SK-N-SH (cell line): ENCODE data around the gene FBXO21. TPM values are rescaled to one million over a fixed set of nuclear protein-coding genes. Genes with fewer than 3 reads are reported as not detected.

ENCODE experiments used
- CTCF ChIA-PET: fragments of 300-600, 350-600 bp; formaldehyde crosslinking; extraction: SDS; loops from one replicate; lab custom pipeline; 2021; lab: Yijun Ruan, JAX
- POLR2A ChIA-PET: fragments of 350-600 bp; sonication (Branson Sonifier 250); formaldehyde crosslinking; extraction: SDS; loops from one replicate; lab custom pipeline; 2020; ENCODE audit warnings: antibody characterized with exemption, inconsistent platforms; lab: Yijun Ruan, JAX
- DNase-seq: peaks from one replicate; pipeline ENCODE4 v3.0.0; 2012
- H2AFZ ChIP-seq: fragments of 200-600 bp; sonication (generic); 2 replicates; pipeline ENCODE4 v1.8.1; 2016; ENCODE audit warnings: antibody characterized with exemption, mild to moderate bottlenecking, low read depth
- H3F3A ChIP-seq: fragments of 200-600 bp; sonication (generic); replicated peaks from 2 replicates; pipeline ENCODE3; 2016; ENCODE audit warnings: antibody characterized with exemption, mild to moderate bottlenecking; ENCODE audit not compliant: insufficient read depth
- H3K27ac ChIP-seq, 2 experiments: fragments of 200-500 bp in 1 of 2; fragments of 200-600 bp in 1 of 2; sonication (Bioruptor generic) in 1 of 2; sonication (generic), shearing (Covaris generic) in 1 of 2; 2 replicates each; pipeline versions ENCODE4 v1.5.1 to v1.6.1; 2014 to 2016; ENCODE audit warnings: low read depth in 2 of 2, inconsistent platforms in 1 of 2, low read length in 1 of 2, mild to moderate bottlenecking in 1 of 2, mixed read lengths in 1 of 2
- H3K27me3 ChIP-seq: fragments of 200-600 bp; sonication (generic), shearing (Covaris generic); 2 replicates; pipeline ENCODE4 v1.6.1; 2016; ENCODE audit warnings: mixed run types; ENCODE audit not compliant: insufficient read depth
- H3K36me3 ChIP-seq, 2 experiments: fragments of 200-500 bp in 1 of 2; fragments of 200-600 bp in 1 of 2; sonication (Bioruptor generic) in 1 of 2; sonication (generic) in 1 of 2; replicated peaks in 1 of 2; 2 replicates each; pipeline versions ENCODE3 to v1.5.1; 2014 to 2016; ENCODE audit warnings: low read length in 1 of 2, mild to moderate bottlenecking in 1 of 2; ENCODE audit not compliant: insufficient read depth in 2 of 2, control insufficient read depth in 1 of 2
- H3K4me1 ChIP-seq, 2 experiments: fragments of 200-500 bp in 1 of 2; fragments of 200-600 bp in 1 of 2; sonication (Bioruptor generic) in 1 of 2; sonication (generic), shearing (Covaris generic) in 1 of 2; 2 replicates each; pipeline versions ENCODE4 v1.5.1 to v1.6.1; 2014 to 2016; ENCODE audit warnings: low read depth in 1 of 2, low read length in 1 of 2, mixed run types in 1 of 2; ENCODE audit not compliant: insufficient read depth in 2 of 2, control insufficient read depth in 1 of 2
- H3K4me2 ChIP-seq: fragments of 200-600 bp; sonication (generic), shearing (Covaris generic); 2 replicates; pipeline ENCODE4 v1.6.1; 2017; ENCODE audit warnings: mixed run types
- H3K4me3 ChIP-seq, 2 experiments: fragments of 200-500 bp in 1 of 2; fragments of 200-600 bp in 1 of 2; sonication (Bioruptor generic) in 1 of 2; sonication (generic), shearing (Covaris generic) in 1 of 2; 2 replicates each; pipeline versions ENCODE4 v1.5.1 to v1.8.1; 2014 to 2016; ENCODE audit warnings: low read depth in 2 of 2, inconsistent platforms in 1 of 2, low read length in 1 of 2, mild to moderate bottlenecking in 1 of 2, mixed read lengths in 1 of 2, moderate library complexity in 1 of 2
- H3K79me2 ChIP-seq: fragments of 200-600 bp; sonication (generic); 2 replicates; pipeline ENCODE4 v1.8.1; 2017; ENCODE audit warnings: mild to moderate bottlenecking; ENCODE audit not compliant: insufficient read depth
- H3K9ac ChIP-seq: fragments of 200-600 bp; sonication (generic); 2 replicates; pipeline ENCODE4 v1.6.1; 2017; ENCODE audit warnings: mixed run types
- H3K9me2 ChIP-seq: fragments of 200-600 bp; sonication (generic); 2 replicates; pipeline ENCODE4 v1.6.1; 2017; ENCODE audit warnings: mixed run types
- H3K9me3 ChIP-seq: fragments of 200-600 bp; sonication (generic); 2 replicates; pipeline ENCODE4 v1.6.1; 2017; ENCODE audit warnings: mixed run types, mild to moderate bottlenecking, moderate library complexity
- H4K20me1 ChIP-seq: fragments of 200-600 bp; sonication (generic); 2 replicates; pipeline ENCODE4 v1.6.1; 2017; ENCODE audit warnings: mild to moderate bottlenecking, mixed run types; ENCODE audit not compliant: insufficient read depth
- CHD2 ChIP-seq: fragments of 150-350 bp; IDR thresholded peaks from 2 replicates; pipeline ENCODE4 v1.6.1; 2018; ENCODE audit warnings: low read length; ENCODE audit not compliant: partially characterized antibody
- ELF1 ChIP-seq: IDR thresholded peaks from 2 replicates; pipeline ENCODE4 v1.4.0; 2012
- EP300 ChIP-seq, 2 experiments: IDR thresholded peaks; 2 replicates each; pipeline versions ENCODE4 v1.4.0 to v1.6.1; 2012; ENCODE audit warnings: borderline replicate concordance in 1 of 2, low read depth in 1 of 2, low read length in 1 of 2
- FOSL2 ChIP-seq: IDR thresholded peaks from 2 replicates; pipeline ENCODE4 v1.4.0; 2012; ENCODE audit warnings: low read depth, mild to moderate bottlenecking, moderate library complexity, borderline replicate concordance
- FOXM1 ChIP-seq: IDR thresholded peaks from 2 replicates; pipeline ENCODE4 v1.4.0; 2012; ENCODE audit warnings: low read depth, mild to moderate bottlenecking
- GATA2 ChIP-seq: sonication (generic); formaldehyde crosslinking; IDR thresholded peaks from 2 replicates; pipeline ENCODE4 v1.5.0; 2020; ENCODE audit warnings: mild to moderate bottlenecking, missing genetic modification reagents
- IRF3 ChIP-seq: fragments of 150-350 bp; IDR thresholded peaks from 2 replicates; pipeline ENCODE4 v1.6.1; 2016; ENCODE audit warnings: mild to moderate bottlenecking, low read depth, low read length
- MEF2A ChIP-seq: IDR thresholded peaks from 2 replicates; pipeline ENCODE4 v1.4.0; 2012; ENCODE audit warnings: low read depth, borderline replicate concordance
- MXI1 ChIP-seq: IDR thresholded peaks from 2 replicates; pipeline ENCODE4 v1.6.1; 2012; ENCODE audit warnings: mild to moderate bottlenecking, low read depth, low read length, improper control_type of control experiment
- NRF1 ChIP-seq: IDR thresholded peaks from 2 replicates; pipeline ENCODE4 v1.6.1; 2012; ENCODE audit warnings: low read depth, mild to moderate bottlenecking, low read length
- RCOR1 ChIP-seq: fragments of 150-350 bp; IDR thresholded peaks from 2 replicates; pipeline ENCODE4 v1.6.1; 2017; ENCODE audit warnings: antibody characterized with exemption, low read length
- SIN3A ChIP-seq: IDR thresholded peaks from 2 replicates; pipeline ENCODE4 v1.6.1; 2012; ENCODE audit warnings: low read depth, mild to moderate bottlenecking, low read length, moderate library complexity, borderline replicate concordance
- TAF1 ChIP-seq: IDR thresholded peaks from 2 replicates; pipeline ENCODE4 v1.6.1; 2012; ENCODE audit warnings: low read depth, mild to moderate bottlenecking, low read length, moderate library complexity, borderline replicate concordance
- TCF12 ChIP-seq: IDR thresholded peaks from 2 replicates; pipeline ENCODE4 v1.4.0; 2012
- TEAD4 ChIP-seq: IDR thresholded peaks from 2 replicates; pipeline ENCODE4 v1.4.0; 2012; ENCODE audit warnings: mild to moderate bottlenecking, borderline replicate concordance; ENCODE audit not compliant: insufficient read depth
- USF2 ChIP-seq: fragments of 150-350 bp; IDR thresholded peaks from 2 replicates; pipeline ENCODE4 v1.6.1; 2017; ENCODE audit warnings: antibody characterized with exemption, low read length, low read depth, borderline replicate concordance
- YY1 ChIP-seq: IDR thresholded peaks from 2 replicates; pipeline ENCODE4 v1.4.0; 2012; ENCODE audit warnings: low read depth, mild to moderate bottlenecking
- WGBS: methylation state at CpG from one replicate; pipeline ENCODE4 v1.1.6; 2017; ENCODE audit warnings: low lambda C conversion rate; 5-methylcytosine and 5-hydroxymethylcytosine counted together
- polyA plus RNA-seq, 3 experiments: library from polyadenylated mRNA; depleted of rRNA; stranded (reverse); fragments of >200 nt; gene quantifications; 2 replicates each; pipeline ENCODE4 v1.2.3, GENCODE V29; 2012
- TF ChIP-seq, protein P1 (sequence below): IDR thresholded peaks from 2 replicates; pipeline ENCODE4; 2012
- TF ChIP-seq, protein P2 (sequence below): IDR thresholded peaks from 2 replicates; pipeline ENCODE4 v1.4.0; 2012; ENCODE audit warnings: low read depth, borderline replicate concordance

The FBXO21 gene
- polyA plus RNA-seq, 1 of the 3 experiments (the other 2 are of a cell fraction) = 44.2 TPM

DNA sequence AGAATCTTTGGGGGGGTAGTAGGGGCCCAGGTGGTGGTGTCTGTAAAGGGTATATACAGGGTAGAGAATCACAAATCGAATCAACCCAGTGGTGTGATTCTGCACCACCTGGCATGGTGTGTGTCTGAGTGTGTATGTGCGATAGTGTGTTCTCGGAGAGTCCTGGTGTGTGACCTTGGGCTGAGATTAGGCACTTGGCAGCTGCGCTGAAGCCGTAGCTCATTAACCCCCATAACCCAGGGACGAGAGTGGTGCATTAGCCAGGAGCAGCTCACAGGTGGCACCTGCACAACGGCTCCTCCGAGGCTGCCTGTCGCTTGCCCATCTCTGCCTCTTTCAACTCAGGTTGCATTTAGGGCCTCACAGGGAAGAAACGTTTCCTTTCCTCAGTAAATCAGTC, 75.5 kb downstream of the FBXO21 start:
- Histone ChIP-seq H3K9ac (no peak overlapping the region), H3K4me2 (no peak overlapping the region), H3K4me3 (no peak overlapping the region), H3K4me1 (peaks cover 0 to 3% of the 10 kb centered on the region in 2 experiments; a peak in 1 of 4 replicates), H4K20me1 (no peaks in the 10 kb centered on the region), H2AFZ (no peak overlapping the region), H3K36me3 (no peaks in the 10 kb centered on the region), H3K27me3 (no peaks in the 10 kb centered on the region), H3F3A (no peaks in the 10 kb centered on the region), H3K79me2 (no peaks in the 10 kb centered on the region), H3K27ac (no peak overlapping the region), H3K9me2 (no peaks in the 10 kb centered on the region), H3K9me3 (no peaks in the 10 kb centered on the region)
- no peak for TF ChIP-seq YY1
- TF ChIP-seq TAF1 = no peak
- no peak for TF ChIP-seq FOXM1
- TF ChIP-seq USF2 = no peak
- TF ChIP-seq IRF3 = no peak
- TF ChIP-seq, protein P1, sequence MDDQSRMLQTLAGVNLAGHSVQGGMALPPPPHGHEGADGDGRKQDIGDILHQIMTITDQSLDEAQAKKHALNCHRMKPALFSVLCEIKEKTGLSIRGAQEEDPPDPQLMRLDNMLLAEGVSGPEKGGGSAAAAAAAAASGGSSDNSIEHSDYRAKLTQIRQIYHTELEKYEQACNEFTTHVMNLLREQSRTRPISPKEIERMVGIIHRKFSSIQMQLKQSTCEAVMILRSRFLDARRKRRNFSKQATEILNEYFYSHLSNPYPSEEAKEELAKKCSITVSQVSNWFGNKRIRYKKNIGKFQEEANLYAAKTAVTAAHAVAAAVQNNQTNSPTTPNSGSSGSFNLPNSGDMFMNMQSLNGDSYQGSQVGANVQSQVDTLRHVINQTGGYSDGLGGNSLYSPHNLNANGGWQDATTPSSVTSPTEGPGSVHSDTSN = no peak
- no peak for TF ChIP-seq RCOR1
- no peak for TF ChIP-seq TCF12
- TF ChIP-seq, protein P2, sequence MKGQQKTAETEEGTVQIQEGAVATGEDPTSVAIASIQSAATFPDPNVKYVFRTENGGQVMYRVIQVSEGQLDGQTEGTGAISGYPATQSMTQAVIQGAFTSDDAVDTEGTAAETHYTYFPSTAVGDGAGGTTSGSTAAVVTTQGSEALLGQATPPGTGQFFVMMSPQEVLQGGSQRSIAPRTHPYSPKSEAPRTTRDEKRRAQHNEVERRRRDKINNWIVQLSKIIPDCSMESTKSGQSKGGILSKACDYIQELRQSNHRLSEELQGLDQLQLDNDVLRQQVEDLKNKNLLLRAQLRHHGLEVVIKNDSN = no peak
- TF ChIP-seq MEF2A = no peak
- TF ChIP-seq GATA2 = no peak
- TF ChIP-seq NRF1 = no peak
- TF ChIP-seq EP300 (IDR thresholded peaks at IDR 0.05; ENCODE audit: borderline replicate concordance in 1 of 2, low read depth in 1 of 2, low read length in 1 of 2) = no peak
- no peak for TF ChIP-seq CHD2
- TF ChIP-seq FOSL2 = no peak
- TF ChIP-seq TEAD4 = no peak
- TF ChIP-seq SIN3A = no peak
- no peak for TF ChIP-seq ELF1
- TF ChIP-seq MXI1 = no peak
- 56% methylated on average over 7 of the region's 10 CpGs for WGBS
- CTCF ChIA-PET = interaction anchor here (7.3 kb wide), 1 partner anchor 89 kb away, joined by 96 read pairs; no protein-coding TSS in a partner anchor
- POLR2A ChIA-PET = no interaction called here
- no peak for DNase-seq
